HFF-Myc (cell line): Measurements from ENCODE around the gene MEF2D.

Experiments
- DNase-seq: peaks from one replicate; pipeline ENCODE4 v3.0.0-alpha.2; 2011; ENCODE audit warnings: low read depth; ENCODE audit errors: extremely low read depth
- H3K4me3 ChIP-seq: replicated peaks from 2 replicates; pipeline ENCODE4 v1.5.1; 2011; ENCODE audit warnings: low read depth, mild to moderate bottlenecking, control low read depth, low read length
- CTCF ChIP-seq: IDR thresholded peaks from 2 replicates; pipeline ENCODE4 v1.5.1; 2012; ENCODE audit warnings: mild to moderate bottlenecking, low read depth, low read length, control low read depth; ENCODE audit errors: missing control alignments

The MEF2D gene

GRCh38 chr1:156436141-156437036, 64.2 kb downstream of the MEF2D start:
- TF ChIP-seq CTCF, result no peak
- DNase-seq, result no peak
- no peak overlapping the region for H3K4me3 ChIP-seq

GRCh38 chr1:156435545-156436140, 64.9 kb downstream of the MEF2D start:
- no peak for TF ChIP-seq CTCF
- no peak for DNase-seq
- 0 out of 2 replicates have a peak overlapping the region, but pooled peaks have one; percentile 12 for H3K4me3 ChIP-seq

- no peak for TF ChIP-seq CTCF
- DNase-seq, result no peak
- no peak overlapping the region for H3K4me3 ChIP-seq
Observed at GRCh38 chr1:156434989-156435544, 65.5 kb downstream of the MEF2D start.

- DNase-seq, result no peak
- H3K4me3 ChIP-seq, result no peak overlapping the region
- TF ChIP-seq CTCF, result no peak
Observed at GRCh38 chr1:156433602-156434001, 67.0 kb downstream of the MEF2D start.

GRCh38 chr1:156433032-156433431, 67.5 kb downstream of the MEF2D start:
- TF ChIP-seq CTCF, result no peak
- no peak for DNase-seq
- no peak overlapping the region for H3K4me3 ChIP-seq

GRCh38 chr1:156432669-156433018, 67.9 kb downstream of the MEF2D start:
- DNase-seq, result no peak
- TF ChIP-seq CTCF, result no peak
- no peak overlapping the region for H3K4me3 ChIP-seq
